ENCODE data around the gene STAT4. TPM values are rescaled to one million over a fixed set of nuclear protein-coding genes. Genes with fewer than 3 reads are reported as not detected.

STAT4 gene
- polyA plus RNA-seq, 2 donors = 0.67 to 0.75 TPM

GRCh38 chr2:191176801-191177438 is 26.1 kb upstream of the STAT4 start:
- H3K4me1 ChIP-seq (ENCODE audit: control insufficient read depth in 2 of 2, insufficient read depth in 2 of 2, low read length in 1 of 2) = peaks cover 0 to 2% of the 10 kb centered on the region in 2 donors
- H3K9me3 ChIP-seq (ENCODE audit: control insufficient read depth in 2 of 2, insufficient read depth in 1 of 2, low read depth in 1 of 2, low read length in 1 of 2) = no peaks in the 10 kb centered on the region
- H3K27me3 ChIP-seq (ENCODE audit: control insufficient read depth in 1 of 2, insufficient read depth in 2 of 2, low read length in 2 of 2) = no peaks in the 10 kb centered on the region
- 53 to 75% methylated on average over 2 of the region's 2 CpGs for WGBS, 2 donors
- H3K36me3 ChIP-seq (ENCODE audit: control insufficient read depth in 2 of 2, insufficient read depth in 2 of 2, low read length in 1 of 2) = no peaks in the 10 kb centered on the region
- H3K4me3 ChIP-seq (ENCODE audit: low read depth in 1 of 2, low read length in 2 of 2) = no peak overlapping the region
- no peak overlapping the region for H3K27ac ChIP-seq (ENCODE audit: low read depth in 2 of 2, low read length in 1 of 2)

- no peak overlapping the region for H3K4me3 ChIP-seq (ENCODE audit: low read depth in 1 of 2, low read length in 2 of 2)
- WGBS, 2 donors = 75 to 84% methylated on average over 1 of the region's 1 CpG
- peaks cover 0 to 2% of the 10 kb centered on the region in 2 donors for H3K4me1 ChIP-seq (ENCODE audit: control insufficient read depth in 2 of 2, insufficient read depth in 2 of 2, low read length in 1 of 2)
- H3K27ac ChIP-seq (ENCODE audit: low read depth in 2 of 2, low read length in 1 of 2) = no peak overlapping the region
- no peaks in the 10 kb centered on the region for H3K27me3 ChIP-seq (ENCODE audit: control insufficient read depth in 1 of 2, insufficient read depth in 2 of 2, low read length in 2 of 2)
- H3K36me3 ChIP-seq (ENCODE audit: control insufficient read depth in 2 of 2, insufficient read depth in 2 of 2, low read length in 1 of 2) = no peaks in the 10 kb centered on the region
- H3K9me3 ChIP-seq (ENCODE audit: control insufficient read depth in 2 of 2, insufficient read depth in 1 of 2, low read depth in 1 of 2, low read length in 1 of 2) = no peaks in the 10 kb centered on the region
Observed at GRCh38 chr2:191176305-191176704, 25.5 kb upstream of the STAT4 start.

GRCh38 chr2:191174442-191174841 is 23.6 kb upstream of the STAT4 start:
- peaks cover 0 to 2% of the 10 kb centered on the region in 2 donors for H3K4me1 ChIP-seq (ENCODE audit: control insufficient read depth in 2 of 2, insufficient read depth in 2 of 2, low read length in 1 of 2)
- H3K4me3 ChIP-seq (ENCODE audit: low read depth in 1 of 2, low read length in 2 of 2) = no peak overlapping the region
- H3K9me3 ChIP-seq (ENCODE audit: control insufficient read depth in 2 of 2, insufficient read depth in 1 of 2, low read depth in 1 of 2, low read length in 1 of 2) = no peaks in the 10 kb centered on the region
- 77 to 79% methylated on average over 3 of the region's 3 CpGs for WGBS, 2 donors
- no peaks in the 10 kb centered on the region for H3K27me3 ChIP-seq (ENCODE audit: control insufficient read depth in 1 of 2, insufficient read depth in 2 of 2, low read length in 2 of 2)
- H3K36me3 ChIP-seq (ENCODE audit: control insufficient read depth in 2 of 2, insufficient read depth in 2 of 2, low read length in 1 of 2) = no peaks in the 10 kb centered on the region
- H3K27ac ChIP-seq (ENCODE audit: low read depth in 2 of 2, low read length in 1 of 2) = no peak overlapping the region

- no peak overlapping the region for H3K27ac ChIP-seq (ENCODE audit: low read depth in 2 of 2, low read length in 1 of 2)
- no peaks in the 10 kb centered on the region for H3K36me3 ChIP-seq (ENCODE audit: control insufficient read depth in 2 of 2, insufficient read depth in 2 of 2, low read length in 1 of 2)
- WGBS, 2 donors = 87 to 91% methylated on average over 3 of the region's 3 CpGs
- peaks cover 0 to 2% of the 10 kb centered on the region in 2 donors for H3K4me1 ChIP-seq (ENCODE audit: control insufficient read depth in 2 of 2, insufficient read depth in 2 of 2, low read length in 1 of 2)
- H3K27me3 ChIP-seq (ENCODE audit: control insufficient read depth in 1 of 2, insufficient read depth in 2 of 2, low read length in 2 of 2) = no peaks in the 10 kb centered on the region
- no peaks in the 10 kb centered on the region for H3K9me3 ChIP-seq (ENCODE audit: control insufficient read depth in 2 of 2, insufficient read depth in 1 of 2, low read depth in 1 of 2, low read length in 1 of 2)
- no peak overlapping the region for H3K4me3 ChIP-seq (ENCODE audit: low read depth in 1 of 2, low read length in 2 of 2)
Observed at GRCh38 chr2:191173206-191173605, 22.4 kb upstream of the STAT4 start.

GRCh38 chr2:191171708-191172355 is 21.0 kb upstream of the STAT4 start:
- WGBS, 2 donors = 38 to 56% methylated on average over 2 of the region's 2 CpGs
- H3K27ac ChIP-seq (ENCODE audit: low read depth in 2 of 2, low read length in 1 of 2) = peak overlapping the region; percentile 7 to 17

GRCh38 chr2:191171286-191171685 is 20.5 kb upstream of the STAT4 start:
- H3K36me3 ChIP-seq (ENCODE audit: control insufficient read depth in 2 of 2, insufficient read depth in 2 of 2, low read length in 1 of 2) = no peaks in the 10 kb centered on the region
- H3K4me1 ChIP-seq (ENCODE audit: control insufficient read depth in 2 of 2, insufficient read depth in 2 of 2, low read length in 1 of 2) = peaks cover 0 to 2% of the 10 kb centered on the region in 2 donors
- no peaks in the 10 kb centered on the region for H3K27me3 ChIP-seq (ENCODE audit: control insufficient read depth in 1 of 2, insufficient read depth in 2 of 2, low read length in 2 of 2)
- H3K27ac ChIP-seq (ENCODE audit: low read depth in 2 of 2, low read length in 1 of 2) = peak overlapping the region; percentile 7 to 17
- 44 to 66% methylated on average over 2 of the region's 2 CpGs for WGBS, 2 donors
- no peak overlapping the region for H3K4me3 ChIP-seq (ENCODE audit: low read depth in 1 of 2, low read length in 2 of 2)
- H3K9me3 ChIP-seq (ENCODE audit: control insufficient read depth in 2 of 2, insufficient read depth in 1 of 2, low read depth in 1 of 2, low read length in 1 of 2) = no peaks in the 10 kb centered on the region

More at GRCh38 chr2:191171708-191172355, 21.0 kb upstream of the STAT4 start:
- Histone ChIP-seq H3K4me1 (ENCODE audit: control insufficient read depth in 2 of 2, insufficient read depth in 2 of 2, low read length in 1 of 2) (peaks cover 0 to 2% of the 10 kb centered on the region in 2 donors), H3K36me3 (ENCODE audit: control insufficient read depth in 2 of 2, insufficient read depth in 2 of 2, low read length in 1 of 2) (no peaks in the 10 kb centered on the region), H3K9me3 (ENCODE audit: control insufficient read depth in 2 of 2, insufficient read depth in 1 of 2, low read depth in 1 of 2, low read length in 1 of 2) (no peaks in the 10 kb centered on the region), H3K4me3 (ENCODE audit: low read depth in 1 of 2, low read length in 2 of 2) (no peak overlapping the region), H3K27me3 (ENCODE audit: control insufficient read depth in 1 of 2, insufficient read depth in 2 of 2, low read length in 2 of 2) (no peaks in the 10 kb centered on the region)

- Histone ChIP-seq H3K36me3 (ENCODE audit: control insufficient read depth in 2 of 2, insufficient read depth in 2 of 2, low read length in 1 of 2) (no peaks in the 10 kb centered on the region), H3K27ac (ENCODE audit: low read depth in 2 of 2, low read length in 1 of 2) (no peak overlapping the region), H3K4me1 (ENCODE audit: control insufficient read depth in 2 of 2, insufficient read depth in 2 of 2, low read length in 1 of 2) (peaks cover 0 to 2% of the 10 kb centered on the region in 2 donors), H3K9me3 (ENCODE audit: control insufficient read depth in 2 of 2, insufficient read depth in 1 of 2, low read depth in 1 of 2, low read length in 1 of 2) (no peaks in the 10 kb centered on the region), H3K27me3 (ENCODE audit: control insufficient read depth in 1 of 2, insufficient read depth in 2 of 2, low read length in 2 of 2) (no peaks in the 10 kb centered on the region), H3K4me3 (ENCODE audit: low read depth in 1 of 2, low read length in 2 of 2) (no peak overlapping the region)
- WGBS, 2 donors = 62 to 70% methylated on average over 3 of the region's 3 CpGs
Observed at GRCh38 chr2:191170773-191171172, 20.0 kb upstream of the STAT4 start.

GRCh38 chr2:191170301-191170636 is 19.5 kb upstream of the STAT4 start:
- Histone ChIP-seq H3K4me3 (ENCODE audit: low read depth in 1 of 2, low read length in 2 of 2) (no peak overlapping the region), H3K27ac (ENCODE audit: low read depth in 2 of 2, low read length in 1 of 2) (peak overlapping the region in 1 of 2 donors; percentile 13), H3K9me3 (ENCODE audit: control insufficient read depth in 2 of 2, insufficient read depth in 1 of 2, low read depth in 1 of 2, low read length in 1 of 2) (no peaks in the 10 kb centered on the region), H3K27me3 (ENCODE audit: control insufficient read depth in 1 of 2, insufficient read depth in 2 of 2, low read length in 2 of 2) (no peaks in the 10 kb centered on the region), H3K4me1 (ENCODE audit: control insufficient read depth in 2 of 2, insufficient read depth in 2 of 2, low read length in 1 of 2) (peaks cover 0 to 2% of the 10 kb centered on the region in 2 donors), H3K36me3 (ENCODE audit: control insufficient read depth in 2 of 2, insufficient read depth in 2 of 2, low read length in 1 of 2) (no peaks in the 10 kb centered on the region)
- WGBS, 2 donors = 76 to 89% methylated on average over 1 of the region's 1 CpG

GRCh38 chr2:191169456-191170300 is 18.9 kb upstream of the STAT4 start:
- WGBS, 2 donors = 59 to 82% methylated on average over 5 of the region's 5 CpGs
- H3K27ac ChIP-seq (ENCODE audit: low read depth in 2 of 2, low read length in 1 of 2) = peak overlapping the region in 1 of 2 donors; percentile 13
- H3K4me3 ChIP-seq (ENCODE audit: low read depth in 1 of 2, low read length in 2 of 2) = no peak overlapping the region
- peaks cover 0 to 2% of the 10 kb centered on the region in 2 donors for H3K4me1 ChIP-seq (ENCODE audit: control insufficient read depth in 2 of 2, insufficient read depth in 2 of 2, low read length in 1 of 2)
- H3K27me3 ChIP-seq (ENCODE audit: control insufficient read depth in 1 of 2, insufficient read depth in 2 of 2, low read length in 2 of 2) = no peaks in the 10 kb centered on the region
- H3K36me3 ChIP-seq (ENCODE audit: control insufficient read depth in 2 of 2, insufficient read depth in 2 of 2, low read length in 1 of 2) = no peaks in the 10 kb centered on the region
- H3K9me3 ChIP-seq (ENCODE audit: control insufficient read depth in 2 of 2, insufficient read depth in 1 of 2, low read depth in 1 of 2, low read length in 1 of 2) = no peaks in the 10 kb centered on the region
